Right lobe of liver (tissue), 4 donors: ENCODE data around the gene NAALADL2.

Experiments
- CTCF ChIP-seq, 4 donors: fragments of 200-600 bp in 3 of 4; fragments of 450-650 bp in 1 of 4; IDR thresholded peaks; one replicate each; pipeline versions ENCODE4 v1.5.1 to v1.8.0; 2016 to 2022; ENCODE audit warnings: antibody characterized with exemption in 4 of 4, mild to moderate bottlenecking in 2 of 4
- POLR2A ChIP-seq: fragments of 450-650 bp; IDR thresholded peaks from one replicate; pipeline ENCODE4 v1.6.1; 2017; ENCODE audit warnings: antibody characterized with exemption, mild to moderate bottlenecking
- donor health status: DM: no; HTN: no; CAD: no.
- donor health status: DM: no; HTN: no; CAD: no.
- donor health status: DM: no; HTN: yes; CAD: no.

GRCh38 chr3:175355801-175356335 is 496.7 kb downstream of the NAALADL2 start:
- TF ChIP-seq CTCF (IDR thresholded peaks at IDR 0.05): no peak
- TF ChIP-seq POLR2A: no peak
